PFSK-1 (cell line): ENCODE data around the gene TMEM128.

ENCODE experiments used
- POLR2AphosphoS5 ChIP-seq: IDR thresholded peaks from 2 replicates; pipeline ENCODE4 v1.6.1; 2012; ENCODE audit warnings: low read depth, mild to moderate bottlenecking, control low read depth, low read length, moderate library complexity
- SIN3A ChIP-seq: IDR thresholded peaks from 2 replicates; pipeline ENCODE4 v1.6.1; 2012; ENCODE audit warnings: mild to moderate bottlenecking, low read length, moderate library complexity, borderline replicate concordance; ENCODE audit not compliant: insufficient read depth

DNA sequence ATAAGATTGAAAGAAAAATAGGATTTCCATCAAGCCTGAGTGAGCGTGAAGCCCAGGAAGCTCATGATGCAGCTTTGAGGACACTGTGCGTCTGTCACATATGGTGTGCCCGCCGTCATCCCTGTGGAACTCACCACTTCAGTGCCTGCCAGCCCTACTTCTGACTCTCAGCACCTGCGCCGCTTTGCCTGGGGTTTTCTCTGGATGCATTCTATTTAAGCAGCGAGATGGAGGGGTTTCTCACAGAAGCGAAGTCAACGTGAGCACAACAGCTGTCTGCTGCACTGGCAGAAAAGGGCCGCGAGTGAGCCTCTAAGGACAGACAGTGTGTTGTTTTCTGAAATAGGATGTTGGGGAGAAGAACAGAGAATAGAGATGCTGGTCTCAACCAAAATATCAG is 6.2 kb upstream of the TMEM128 start:
- TF ChIP-seq POLR2AphosphoS5: no peak
- TF ChIP-seq SIN3A: no peak
